HEK293 (cell line): Measurements from ENCODE around the gene CTBP1.

Experiments
- CTCF ChIA-PET: fragments of 350-600 bp; formaldehyde crosslinking; extraction: SDS; loops from one replicate; lab custom pipeline; 2021; ENCODE audit warnings: antibody characterized with exemption; lab: Yijun Ruan, JAX
- POLR2A ChIA-PET: fragments of 300-600 bp; formaldehyde crosslinking; extraction: SDS; loops from one replicate; lab custom pipeline; 2020; ENCODE audit warnings: antibody characterized with exemption, inconsistent platforms; lab: Yijun Ruan, JAX
- H3K27ac ChIP-seq: fragments of 200-500 bp; sonication (Bioruptor generic); 2 replicates; pipeline ENCODE4 v1.5.1; 2014; ENCODE audit warnings: low read depth, low read length, control low read depth, inconsistent platforms; ENCODE audit errors: extremely low read depth
- H3K36me3 ChIP-seq, 2 experiments: fragments of 200-500 bp in 1 of 2; sonication (Bioruptor generic) in 1 of 2; 1 replicate in 1 of 2; 2 replicates in 1 of 2; pipeline ENCODE4 v1.5.1; 2014 to 2017; ENCODE audit warnings: inconsistent platforms in 2 of 2, low read length in 2 of 2; ENCODE audit not compliant: control insufficient read depth in 2 of 2, insufficient read depth in 1 of 2
- H3K4me1 ChIP-seq: fragments of 200-500 bp; sonication (Bioruptor generic); 2 replicates; pipeline ENCODE4 v1.5.1; 2014; ENCODE audit warnings: mild to moderate bottlenecking, low read length, inconsistent platforms; ENCODE audit not compliant: control insufficient read depth, insufficient read depth
- H3K4me3 ChIP-seq: 2 replicates; pipeline ENCODE4 v1.5.1; 2011; ENCODE audit warnings: low read depth, mild to moderate bottlenecking, control low read depth, low read length, moderate library complexity
- H3K9me3 ChIP-seq: fragments of 200-500 bp; sonication (Bioruptor generic); 2 replicates; pipeline ENCODE4 v1.5.1; 2014; ENCODE audit warnings: low read depth, low read length, inconsistent platforms; ENCODE audit not compliant: control insufficient read depth, insufficient read depth
- GLIS1 ChIP-seq: fragments of 450-650 bp; formaldehyde crosslinking; IDR thresholded peaks from 2 replicates; pipeline ENCODE4 v1.5.1; 2016; ENCODE audit warnings: missing biosample characterization, missing genetic modification characterization
- KLF1 ChIP-seq: fragments of 450-650 bp; formaldehyde crosslinking; IDR thresholded peaks from 2 replicates; pipeline ENCODE4 v1.5.1; 2016; ENCODE audit warnings: missing biosample characterization, missing genetic modification characterization
- KLF16 ChIP-seq: fragments of 450-650 bp; formaldehyde crosslinking; IDR thresholded peaks from 2 replicates; pipeline ENCODE4 v1.5.1; 2017; ENCODE audit warnings: missing biosample characterization, missing genetic modification characterization
- MEIS1 ChIP-seq: sonication (generic); formaldehyde crosslinking; IDR thresholded peaks from 2 replicates; pipeline ENCODE4 v1.8.1; 2022; ENCODE audit warnings: missing genetic modification reagents, mild to moderate bottlenecking, borderline replicate concordance
- PBX3 ChIP-seq: sonication (generic); formaldehyde crosslinking; IDR thresholded peaks from 2 replicates; pipeline ENCODE4 v1.8.1; 2022; ENCODE audit warnings: mild to moderate bottlenecking, moderate library complexity, missing genetic modification reagents
- PRDM1 ChIP-seq: fragments of 450-650 bp; formaldehyde crosslinking; IDR thresholded peaks from 2 replicates; pipeline ENCODE4; 2016; ENCODE audit warnings: missing biosample characterization, missing genetic modification characterization
- SCRT1 ChIP-seq: fragments of 450-650 bp; formaldehyde crosslinking; IDR thresholded peaks from 2 replicates; pipeline ENCODE4 v1.5.1; 2016; ENCODE audit warnings: missing biosample characterization, missing genetic modification characterization, borderline replicate concordance
- YY1 ChIP-seq: fragments of 450-650 bp; formaldehyde crosslinking; IDR thresholded peaks from 2 replicates; pipeline ENCODE4 v1.5.1; 2018; ENCODE audit warnings: missing biosample characterization, missing genetic modification characterization
- ZBTB26 ChIP-seq: fragments of 450-650 bp; formaldehyde crosslinking; optimal IDR thresholded peaks from 2 replicates; pipeline ENCODE3; 2016; ENCODE audit warnings: missing biosample characterization, mild to moderate bottlenecking, missing genetic modification characterization
- ZEB2 ChIP-seq: fragments of 450-650 bp; formaldehyde crosslinking; IDR thresholded peaks from 2 replicates; pipeline ENCODE4 v1.5.1; 2016; ENCODE audit warnings: missing biosample characterization, missing genetic modification characterization
- ZNF121 ChIP-seq: fragments of 450-650 bp; formaldehyde crosslinking; IDR thresholded peaks from 2 replicates; pipeline ENCODE4 v1.5.1; 2016; ENCODE audit warnings: missing biosample characterization, missing genetic modification characterization
- ZNF311 ChIP-seq: fragments of 450-650 bp; formaldehyde crosslinking; IDR thresholded peaks from 2 replicates; pipeline ENCODE4 v1.5.1; 2017; ENCODE audit warnings: missing biosample characterization, missing genetic modification characterization, borderline replicate concordance
- ZNF350 ChIP-seq: fragments of 450-650 bp; formaldehyde crosslinking; IDR thresholded peaks from 2 replicates; pipeline ENCODE4 v1.5.0; 2017; ENCODE audit warnings: missing biosample characterization, mild to moderate bottlenecking, missing genetic modification characterization
- ZNF416 ChIP-seq: fragments of 450-650 bp; formaldehyde crosslinking; IDR thresholded peaks from 2 replicates; pipeline ENCODE4 v1.5.1; 2016; ENCODE audit warnings: missing biosample characterization, missing genetic modification characterization
- ZNF473 ChIP-seq: fragments of 450-650 bp; formaldehyde crosslinking; IDR thresholded peaks from 2 replicates; pipeline ENCODE4 v1.5.1; 2017; ENCODE audit warnings: missing biosample characterization, missing genetic modification characterization
- ZNF585B ChIP-seq: fragments of 450-650 bp; formaldehyde crosslinking; IDR thresholded peaks from 2 replicates; pipeline ENCODE4 v1.5.1; 2016; ENCODE audit warnings: missing biosample characterization, missing genetic modification characterization
- ZNF777 ChIP-seq: fragments of 450-650 bp; formaldehyde crosslinking; IDR thresholded peaks from 2 replicates; pipeline ENCODE4 v1.5.1; 2017; ENCODE audit warnings: missing biosample characterization, missing genetic modification characterization, borderline replicate concordance
- ZNF791 ChIP-seq: fragments of 450-650 bp; formaldehyde crosslinking; IDR thresholded peaks from 2 replicates; pipeline ENCODE4 v1.5.1; 2016; ENCODE audit warnings: missing biosample characterization, missing genetic modification characterization
- ZNF792 ChIP-seq: fragments of 450-650 bp; formaldehyde crosslinking; IDR thresholded peaks from 2 replicates; pipeline ENCODE4 v1.5.1; 2016; ENCODE audit warnings: missing biosample characterization, missing genetic modification characterization
- ZNF830 ChIP-seq: fragments of 450-650 bp; IDR thresholded peaks from 2 replicates; pipeline ENCODE4 v1.5.0; 2018; ENCODE audit warnings: missing biosample characterization, missing genetic modification characterization, low read depth, mild to moderate bottlenecking, moderate library complexity
- ZNF837 ChIP-seq: fragments of 450-650 bp; formaldehyde crosslinking; IDR thresholded peaks from 2 replicates; pipeline ENCODE4 v1.5.1; 2016; ENCODE audit warnings: missing biosample characterization, missing genetic modification characterization
- TF ChIP-seq, protein P1 (sequence below): fragments of 450-650 bp; formaldehyde crosslinking; IDR thresholded peaks from 2 replicates; pipeline ENCODE4 v1.5.1; 2016; ENCODE audit warnings: missing biosample characterization, missing genetic modification characterization
- TF ChIP-seq, protein P2 (sequence below): fragments of 450-650 bp; formaldehyde crosslinking; IDR thresholded peaks from 2 replicates; pipeline ENCODE4 v1.5.1; 2016; ENCODE audit warnings: missing biosample characterization, missing genetic modification characterization
- TF ChIP-seq, protein P3 (sequence below): fragments of 450-650 bp; IDR thresholded peaks from 2 replicates; pipeline ENCODE4 v1.5.1; 2018; ENCODE audit warnings: missing biosample characterization, missing genetic modification characterization
- TF ChIP-seq, protein P4 (sequence below): fragments of 450-650 bp; formaldehyde crosslinking; IDR thresholded peaks from 2 replicates; pipeline ENCODE4 v1.5.1; 2016; ENCODE audit warnings: missing biosample characterization, missing genetic modification characterization
- TF ChIP-seq, protein P5 (sequence below): fragments of 450-650 bp; formaldehyde crosslinking; IDR thresholded peaks from 2 replicates; pipeline ENCODE4 v1.5.1; 2016; ENCODE audit warnings: missing biosample characterization, missing genetic modification characterization
- TF ChIP-seq, protein P6 (sequence below): fragments of 450-650 bp; formaldehyde crosslinking; IDR thresholded peaks from 2 replicates; pipeline ENCODE4 v1.5.1; 2016; ENCODE audit warnings: missing biosample characterization, missing genetic modification characterization

Gene CTBP1

DNA sequence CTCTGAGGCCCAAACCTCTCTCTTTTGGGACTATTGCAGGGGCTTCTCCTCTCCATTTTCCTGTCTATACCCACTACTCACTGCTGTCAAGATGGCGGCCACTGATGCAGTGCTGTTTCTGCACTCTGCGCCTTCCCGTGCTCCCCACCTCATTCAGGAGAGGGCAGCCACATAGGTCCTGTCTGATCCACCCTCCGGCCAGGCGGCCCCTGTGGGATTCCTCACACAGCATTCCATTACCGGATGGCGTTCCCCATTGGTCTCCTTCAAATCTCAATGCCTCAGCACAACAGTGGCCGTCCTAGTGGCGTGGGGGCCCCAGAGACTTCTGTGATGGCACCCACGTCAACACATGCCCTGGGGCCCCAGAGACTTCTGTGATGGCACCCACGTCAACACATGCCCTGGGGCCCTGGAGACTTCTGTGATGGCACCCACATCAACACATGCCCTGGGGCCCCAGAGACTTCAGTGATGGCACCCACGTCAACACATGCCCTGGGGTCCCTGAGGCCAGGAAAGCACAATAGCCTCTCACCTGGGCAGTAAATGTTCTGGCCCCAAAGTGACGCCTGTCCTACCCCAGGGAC is 83.9 kb downstream of the CTBP1 start:
- Histone ChIP-seq H3K4me1 (no peaks in the 10 kb centered on the region), H3K36me3 (no peaks in the 10 kb centered on the region), H3K27ac (no peak overlapping the region), H3K9me3 (no peaks in the 10 kb centered on the region), H3K4me3 (no peak overlapping the region)
- no peak for TF ChIP-seq ZNF791 (tag by site-specific recombination)
- no peak for TF ChIP-seq ZNF473 (tag by site-specific recombination)
- no peak for TF ChIP-seq ZNF121 (tag by site-specific recombination)
- TF ChIP-seq ZNF416 (tag by site-specific recombination) = no peak
- TF ChIP-seq, protein P1, sequence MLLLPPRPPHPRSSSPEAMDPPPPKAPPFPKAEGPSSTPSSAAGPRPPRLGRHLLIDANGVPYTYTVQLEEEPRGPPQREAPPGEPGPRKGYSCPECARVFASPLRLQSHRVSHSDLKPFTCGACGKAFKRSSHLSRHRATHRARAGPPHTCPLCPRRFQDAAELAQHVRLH (tag by site-specific recombination) = no peak
- no peak for TF ChIP-seq ZNF792 (tag by site-specific recombination)
- no peak for TF ChIP-seq SCRT1
- no peak for TF ChIP-seq ZBTB26 (tag by site-specific recombination)
- TF ChIP-seq, protein P2, sequence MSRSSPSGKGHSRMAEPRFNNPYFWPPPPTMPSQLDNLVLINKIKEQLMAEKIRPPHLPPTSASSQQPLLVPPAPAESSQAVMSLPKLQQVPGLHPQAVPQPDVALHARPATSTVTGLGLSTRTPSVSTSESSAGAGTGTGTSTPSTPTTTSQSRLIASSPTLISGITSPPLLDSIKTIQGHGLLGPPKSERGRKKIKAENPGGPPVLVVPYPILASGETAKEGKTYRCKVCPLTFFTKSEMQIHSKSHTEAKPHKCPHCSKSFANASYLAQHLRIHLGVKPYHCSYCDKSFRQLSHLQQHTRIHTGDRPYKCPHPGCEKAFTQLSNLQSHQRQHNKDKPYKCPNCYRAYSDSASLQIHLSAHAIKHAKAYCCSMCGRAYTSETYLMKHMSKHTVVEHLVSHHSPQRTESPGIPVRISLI = no peak
- TF ChIP-seq, protein P3, sequence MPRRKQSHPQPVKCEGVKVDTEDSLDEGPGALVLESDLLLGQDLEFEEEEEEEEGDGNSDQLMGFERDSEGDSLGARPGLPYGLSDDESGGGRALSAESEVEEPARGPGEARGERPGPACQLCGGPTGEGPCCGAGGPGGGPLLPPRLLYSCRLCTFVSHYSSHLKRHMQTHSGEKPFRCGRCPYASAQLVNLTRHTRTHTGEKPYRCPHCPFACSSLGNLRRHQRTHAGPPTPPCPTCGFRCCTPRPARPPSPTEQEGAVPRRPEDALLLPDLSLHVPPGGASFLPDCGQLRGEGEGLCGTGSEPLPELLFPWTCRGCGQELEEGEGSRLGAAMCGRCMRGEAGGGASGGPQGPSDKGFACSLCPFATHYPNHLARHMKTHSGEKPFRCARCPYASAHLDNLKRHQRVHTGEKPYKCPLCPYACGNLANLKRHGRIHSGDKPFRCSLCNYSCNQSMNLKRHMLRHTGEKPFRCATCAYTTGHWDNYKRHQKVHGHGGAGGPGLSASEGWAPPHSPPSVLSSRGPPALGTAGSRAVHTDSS (tag by site-specific recombination) = no peak
- TF ChIP-seq, protein P4, sequence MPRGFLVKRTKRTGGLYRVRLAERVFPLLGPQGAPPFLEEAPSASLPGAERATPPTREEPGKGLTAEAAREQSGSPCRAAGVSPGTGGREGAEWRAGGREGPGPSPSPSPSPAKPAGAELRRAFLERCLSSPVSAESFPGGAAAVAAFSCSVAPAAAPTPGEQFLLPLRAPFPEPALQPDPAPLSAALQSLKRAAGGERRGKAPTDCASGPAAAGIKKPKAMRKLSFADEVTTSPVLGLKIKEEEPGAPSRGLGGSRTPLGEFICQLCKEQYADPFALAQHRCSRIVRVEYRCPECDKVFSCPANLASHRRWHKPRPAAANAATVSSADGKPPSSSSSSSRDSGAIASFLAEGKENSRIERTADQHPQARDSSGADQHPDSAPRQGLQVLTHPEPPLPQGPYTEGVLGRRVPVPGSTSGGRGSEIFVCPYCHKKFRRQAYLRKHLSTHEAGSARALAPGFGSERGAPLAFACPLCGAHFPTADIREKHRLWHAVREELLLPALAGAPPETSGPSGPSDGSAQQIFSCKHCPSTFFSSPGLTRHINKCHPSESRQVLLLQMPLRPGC (tag by site-specific recombination) = no peak
- no peak for TF ChIP-seq PRDM1 (tag by site-specific recombination)
- TF ChIP-seq YY1 (tag by site-specific recombination) = no peak
- no peak for TF ChIP-seq PBX3 (CRISPR knock-in tag)
- ChIA-PET CTCF (interaction anchor here (0.7 kb wide), 1 partner anchor 14 kb away, joined by 3 read pairs; no protein-coding TSS in a partner anchor), POLR2A (no interaction called here)

DNA sequence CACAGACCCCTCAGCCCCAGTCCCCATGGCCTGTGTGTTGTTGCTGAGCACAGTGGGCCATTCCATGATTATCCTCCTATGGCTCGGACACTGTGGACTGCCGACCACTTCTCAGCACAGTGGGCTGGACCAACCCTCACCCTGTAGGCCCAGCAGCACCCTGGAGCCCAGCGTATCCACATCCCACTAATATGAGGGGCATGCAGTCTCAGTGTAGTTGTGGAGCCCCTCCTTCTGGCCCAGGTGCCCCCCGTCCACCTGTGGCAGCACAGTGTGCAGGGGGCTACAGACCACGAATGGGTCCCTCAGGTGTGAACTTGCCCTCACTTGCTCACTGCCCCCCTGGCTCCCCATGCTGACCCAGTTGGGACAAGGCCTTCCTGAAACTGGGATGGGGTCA is 84.5 kb downstream of the CTBP1 start:
- H3K36me3 ChIP-seq = no peaks in the 10 kb centered on the region
- ChIA-PET POLR2A (no interaction called here), CTCF (no interaction called here)
- H3K27ac ChIP-seq = no peak overlapping the region
- H3K9me3 ChIP-seq = no peaks in the 10 kb centered on the region
- no peaks in the 10 kb centered on the region for H3K4me1 ChIP-seq
- no peak overlapping the region for H3K4me3 ChIP-seq
- TF ChIP-seq, protein P5, sequence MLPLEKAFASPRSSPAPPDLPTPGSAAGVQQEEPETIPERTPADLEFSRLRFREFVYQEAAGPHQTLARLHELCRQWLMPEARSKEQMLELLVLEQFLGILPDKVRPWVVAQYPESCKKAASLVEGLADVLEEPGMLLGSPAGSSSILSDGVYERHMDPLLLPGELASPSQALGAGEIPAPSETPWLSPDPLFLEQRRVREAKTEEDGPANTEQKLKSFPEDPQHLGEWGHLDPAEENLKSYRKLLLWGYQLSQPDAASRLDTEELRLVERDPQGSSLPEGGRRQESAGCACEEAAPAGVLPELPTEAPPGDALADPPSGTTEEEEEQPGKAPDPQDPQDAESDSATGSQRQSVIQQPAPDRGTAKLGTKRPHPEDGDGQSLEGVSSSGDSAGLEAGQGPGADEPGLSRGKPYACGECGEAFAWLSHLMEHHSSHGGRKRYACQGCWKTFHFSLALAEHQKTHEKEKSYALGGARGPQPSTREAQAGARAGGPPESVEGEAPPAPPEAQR (tag by site-specific recombination) = no peak
- no peak for TF ChIP-seq MEIS1 (CRISPR knock-in tag)
- TF ChIP-seq KLF1 = no peak
- TF ChIP-seq ZNF837 = no peak
- TF ChIP-seq ZNF350 (tag by site-specific recombination) = no peak
- no peak for TF ChIP-seq ZNF830
- TF ChIP-seq ZNF777 (tag by site-specific recombination) = no peak
- TF ChIP-seq ZNF311 (tag by site-specific recombination) = no peak
- TF ChIP-seq KLF16 (tag by site-specific recombination) = no peak
- no peak for TF ChIP-seq ZEB2 (tag by site-specific recombination)
- TF ChIP-seq, protein P6, sequence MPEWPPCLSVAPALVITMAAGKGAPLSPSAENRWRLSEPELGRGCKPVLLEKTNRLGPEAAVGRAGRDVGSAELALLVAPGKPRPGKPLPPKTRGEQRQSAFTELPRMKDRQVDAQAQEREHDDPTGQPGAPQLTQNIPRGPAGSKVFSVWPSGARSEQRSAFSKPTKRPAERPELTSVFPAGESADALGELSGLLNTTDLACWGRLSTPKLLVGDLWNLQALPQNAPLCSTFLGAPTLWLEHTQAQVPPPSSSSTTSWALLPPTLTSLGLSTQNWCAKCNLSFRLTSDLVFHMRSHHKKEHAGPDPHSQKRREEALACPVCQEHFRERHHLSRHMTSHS = no peak
- TF ChIP-seq ZNF585B (tag by site-specific recombination) = no peak
- TF ChIP-seq GLIS1 (tag by site-specific recombination) = no peak
